Measurements from ENCODE around the gene IFIT2. TPM values are rescaled to one million over a fixed set of nuclear protein-coding genes. Genes with fewer than 3 reads are reported as not detected.

Gene IFIT2
- total and polyA plus RNA-seq, 2 experiments from 2014 or later, result 2.9 to 4.6 TPM

DNA sequence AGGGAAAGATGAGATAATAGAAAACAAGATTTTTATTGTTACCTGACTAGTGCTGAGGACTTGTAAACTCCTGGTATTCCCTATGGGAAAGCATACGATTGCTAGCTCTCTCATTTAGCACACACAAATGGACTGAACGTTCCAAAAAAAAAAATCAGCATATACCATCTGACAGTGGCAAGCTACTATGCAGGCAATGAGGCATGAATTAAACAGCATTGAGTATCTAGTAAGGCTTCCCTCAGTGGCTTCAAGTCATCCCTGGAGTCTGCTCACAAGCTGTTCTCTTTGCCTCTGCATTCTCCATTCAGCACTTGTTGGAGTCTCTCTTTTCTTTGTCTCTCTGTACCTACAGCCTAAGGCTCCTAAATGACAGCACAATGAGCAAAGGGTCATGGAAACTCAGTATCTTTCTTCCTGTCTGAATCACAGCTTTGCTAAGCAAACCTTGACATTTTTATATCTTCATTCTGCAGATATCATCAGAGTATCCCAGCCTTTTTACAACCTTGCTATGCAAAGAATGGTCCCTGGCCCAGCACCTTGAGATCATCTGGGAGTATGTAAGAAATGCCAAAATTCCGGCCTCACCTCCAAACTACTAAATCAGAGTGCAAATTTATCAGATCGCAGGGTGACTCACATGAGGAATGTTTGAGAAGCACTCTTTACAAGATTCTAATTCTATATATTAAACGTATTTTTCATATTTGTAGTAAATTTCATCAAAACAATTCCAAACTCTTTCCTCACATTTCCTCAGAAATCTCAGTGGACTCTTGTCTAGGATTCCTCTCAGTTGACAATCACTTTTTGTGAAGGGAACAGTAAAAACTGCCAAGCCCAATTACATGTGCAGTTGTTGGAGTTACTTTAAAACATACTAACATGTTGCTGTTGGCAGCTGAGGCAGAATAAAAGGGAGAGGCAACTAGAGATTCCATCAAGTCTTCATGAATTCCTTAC, 39.5 kb upstream of the IFIT2 start:
- H2AFZ ChIP-seq, result no peak overlapping the region
- H3K4me2 ChIP-seq, result no peak overlapping the region
- WGBS (ENCODE audit: low lambda C conversion rate, missing lambda C conversion rate), result 67% methylated on average over 5 of the region's 5 CpGs
- H3K9me3 ChIP-seq (ENCODE audit: low read depth), result no peaks in the 10 kb centered on the region
- TF ChIP-seq EZH2 (IDR thresholded peaks at IDR 0.05; ENCODE audit: borderline replicate concordance) (no peak), EZH2phosphoT487 (IDR thresholded peaks at IDR 0.05; ENCODE audit: low read depth, severe bottlenecking, unreplicated experiment) (no peak)
- TF ChIP-seq, protein P1, sequence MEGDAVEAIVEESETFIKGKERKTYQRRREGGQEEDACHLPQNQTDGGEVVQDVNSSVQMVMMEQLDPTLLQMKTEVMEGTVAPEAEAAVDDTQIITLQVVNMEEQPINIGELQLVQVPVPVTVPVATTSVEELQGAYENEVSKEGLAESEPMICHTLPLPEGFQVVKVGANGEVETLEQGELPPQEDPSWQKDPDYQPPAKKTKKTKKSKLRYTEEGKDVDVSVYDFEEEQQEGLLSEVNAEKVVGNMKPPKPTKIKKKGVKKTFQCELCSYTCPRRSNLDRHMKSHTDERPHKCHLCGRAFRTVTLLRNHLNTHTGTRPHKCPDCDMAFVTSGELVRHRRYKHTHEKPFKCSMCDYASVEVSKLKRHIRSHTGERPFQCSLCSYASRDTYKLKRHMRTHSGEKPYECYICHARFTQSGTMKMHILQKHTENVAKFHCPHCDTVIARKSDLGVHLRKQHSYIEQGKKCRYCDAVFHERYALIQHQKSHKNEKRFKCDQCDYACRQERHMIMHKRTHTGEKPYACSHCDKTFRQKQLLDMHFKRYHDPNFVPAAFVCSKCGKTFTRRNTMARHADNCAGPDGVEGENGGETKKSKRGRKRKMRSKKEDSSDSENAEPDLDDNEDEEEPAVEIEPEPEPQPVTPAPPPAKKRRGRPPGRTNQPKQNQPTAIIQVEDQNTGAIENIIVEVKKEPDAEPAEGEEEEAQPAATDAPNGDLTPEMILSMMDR (IDR thresholded peaks at IDR 0.05; ENCODE audit: poor library complexity), result no peak
- no peaks in the 10 kb centered on the region for H3K36me3 ChIP-seq (replicated peaks; ENCODE audit: insufficient read depth, low read depth)
- H3K4me1 ChIP-seq (ENCODE audit: insufficient read depth), result peaks cover 14% of the 10 kb centered on the region
- peak overlapping the region; percentile 77 for H3K27ac ChIP-seq
- H3K9me2 ChIP-seq (replicated peaks; ENCODE audit: insufficient read depth), result no peaks in the 10 kb centered on the region
- H4K20me1 ChIP-seq (ENCODE audit: insufficient read depth, poor library complexity, severe bottlenecking), result no peaks in the 10 kb centered on the region
- DNase-seq (ENCODE audit: low spot score), result peak; percentile 19
- H3K27me3 ChIP-seq, result no peaks in the 10 kb centered on the region
- no peak overlapping the region for H3K4me3 ChIP-seq
- no peaks in the 10 kb centered on the region for H3K79me2 ChIP-seq

- H2AFZ ChIP-seq, result no peak overlapping the region
- no peaks in the 10 kb centered on the region for H4K20me1 ChIP-seq (ENCODE audit: insufficient read depth, poor library complexity, severe bottlenecking)
- 100% methylated on average over 1 of the region's 1 CpG for WGBS (ENCODE audit: low lambda C conversion rate, missing lambda C conversion rate)
- no peaks in the 10 kb centered on the region for H3K9me2 ChIP-seq (replicated peaks; ENCODE audit: insufficient read depth)
- no peaks in the 10 kb centered on the region for H3K36me3 ChIP-seq (replicated peaks; ENCODE audit: insufficient read depth, low read depth)
- DNase-seq (ENCODE audit: low spot score), result no peak
- no peaks in the 10 kb centered on the region for H3K79me2 ChIP-seq
- H3K9me3 ChIP-seq (ENCODE audit: low read depth), result no peaks in the 10 kb centered on the region
- peak overlapping the region; percentile 77 for H3K27ac ChIP-seq
- H3K4me2 ChIP-seq, result no peak overlapping the region
- H3K4me3 ChIP-seq, result no peak overlapping the region
- H3K4me1 ChIP-seq (ENCODE audit: insufficient read depth), result peaks cover 14% of the 10 kb centered on the region
- TF ChIP-seq, protein P1 (IDR thresholded peaks at IDR 0.05; ENCODE audit: poor library complexity), result no peak
- TF ChIP-seq EZH2phosphoT487 (IDR thresholded peaks at IDR 0.05; ENCODE audit: low read depth, severe bottlenecking, unreplicated experiment) (no peak), EZH2 (IDR thresholded peaks at IDR 0.05; ENCODE audit: borderline replicate concordance) (no peak)
- H3K27me3 ChIP-seq, result no peaks in the 10 kb centered on the region
Measured at GRCh38 chr10:89263091-89263490, 38.8 kb upstream of the IFIT2 start.

DNA sequence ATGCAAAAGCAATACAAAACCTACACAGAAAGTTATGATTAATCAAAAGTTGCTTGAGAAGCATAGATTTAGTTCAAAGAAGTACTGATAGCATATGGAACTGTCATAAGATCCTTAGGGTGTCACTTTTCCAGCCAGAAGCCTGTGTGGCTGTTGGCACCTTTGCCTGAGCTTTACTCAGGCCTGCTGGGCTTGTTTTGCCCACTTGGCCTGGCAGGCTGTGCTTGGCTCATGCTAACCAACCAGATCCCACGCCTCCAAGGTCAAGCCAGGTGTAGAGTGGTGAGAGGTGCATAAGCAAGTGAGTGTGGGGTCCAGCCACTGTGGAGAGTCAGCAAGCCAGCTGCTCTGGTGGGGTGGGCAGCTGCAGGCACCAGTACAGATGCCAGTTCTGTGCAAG, 38.3 kb upstream of the IFIT2 start:
- WGBS (ENCODE audit: low lambda C conversion rate, missing lambda C conversion rate), result 94% methylated on average over 1 of the region's 1 CpG
- no peak overlapping the region for H3K4me2 ChIP-seq
- TF ChIP-seq EZH2phosphoT487 (IDR thresholded peaks at IDR 0.05; ENCODE audit: low read depth, severe bottlenecking, unreplicated experiment) (no peak), EZH2 (IDR thresholded peaks at IDR 0.05; ENCODE audit: borderline replicate concordance) (no peak)
- TF ChIP-seq, protein P1 (IDR thresholded peaks at IDR 0.05; ENCODE audit: poor library complexity), result no peak

More for the DNA sequence above, 38.3 kb upstream of the IFIT2 start:
- H3K9me2 ChIP-seq (replicated peaks; ENCODE audit: insufficient read depth), result no peaks in the 10 kb centered on the region
- peaks cover 14% of the 10 kb centered on the region for H3K4me1 ChIP-seq (ENCODE audit: insufficient read depth)
- no peak overlapping the region for H2AFZ ChIP-seq
- H4K20me1 ChIP-seq (ENCODE audit: insufficient read depth, poor library complexity, severe bottlenecking), result no peaks in the 10 kb centered on the region
- no peaks in the 10 kb centered on the region for H3K27me3 ChIP-seq
- no peak overlapping the region for H3K27ac ChIP-seq
- DNase-seq (ENCODE audit: low spot score), result no peak
- no peak overlapping the region for H3K4me3 ChIP-seq
- no peaks in the 10 kb centered on the region for H3K79me2 ChIP-seq
- no peaks in the 10 kb centered on the region for H3K36me3 ChIP-seq (replicated peaks; ENCODE audit: insufficient read depth, low read depth)
- no peaks in the 10 kb centered on the region for H3K9me3 ChIP-seq (ENCODE audit: low read depth)
